Measurements from ENCODE around the gene TLE1. TPM values are rescaled to one million over a fixed set of nuclear protein-coding genes. Genes with fewer than 3 reads are reported as not detected.

TLE1 gene
- total and polyA plus RNA-seq, 10 of the 15 experiments (the other 5 are each of a cell fraction or from before 2014, with no cell fraction given): 0.04 to 0.23 (median 0.10) TPM; not detected in 6

DNA sequence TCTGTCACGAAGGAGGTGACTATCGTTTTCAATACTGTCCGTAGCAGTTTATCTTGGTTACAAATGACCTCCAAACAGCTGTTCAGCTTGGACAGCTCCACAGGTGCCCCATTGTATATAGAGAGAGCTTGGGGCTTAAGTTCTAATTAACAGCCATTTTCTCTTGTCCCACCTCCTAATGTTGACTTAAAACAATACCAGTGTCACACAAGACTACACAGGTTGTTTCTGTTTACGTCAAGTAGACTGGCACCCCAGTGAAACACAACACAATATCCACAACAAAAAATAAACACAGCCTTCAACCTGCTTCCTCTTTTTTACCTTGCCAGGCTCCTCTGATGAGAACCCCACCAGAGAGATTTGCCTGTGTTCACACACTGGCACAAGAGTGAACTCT, 39.8 kb upstream of the TLE1 start:
- DNase-seq (ENCODE audit: low read depth, low spot score) (peak; percentile 41), FAIRE-seq (no peak), ATAC-seq (peak; percentile 59; the same call in 2 of the 3 replicates)
- intact Hi-C loops (cut with micrococcal nuclease; ENCODE audit: unreplicated experiment): no loop called here
- Histone ChIP-seq H3K4me1 (ENCODE audit: control insufficient read depth, insufficient read depth, low read length) (no peaks in the 10 kb centered on the region), H3K9ac (ENCODE audit: control insufficient read depth, insufficient read depth, low read length) (no peak overlapping the region), H2AFZ (ENCODE audit: control insufficient read depth, low read depth, low read length) (no peak overlapping the region), H3K4me3 (no peak overlapping the region), H3K27me3 (replicated peaks in 1 of 2; ENCODE audit: control insufficient read depth in 2 of 2, insufficient read depth in 2 of 2, low read length in 1 of 2) (no peaks in the 10 kb centered on the region), H3K79me2 (ENCODE audit: control insufficient read depth, insufficient read depth, low read length) (no peaks in the 10 kb centered on the region), H3K4me2 (ENCODE audit: control insufficient read depth, insufficient read depth) (peak overlapping the region; percentile 77; the same call in 1 of the 2 replicates), H3K9me3 (replicated peaks; ENCODE audit: control insufficient read depth, insufficient read depth, low read length) (no peaks in the 10 kb centered on the region), H4K20me1 (ENCODE audit: control insufficient read depth, insufficient read depth) (no peaks in the 10 kb centered on the region), H3K36me3 (ENCODE audit: control insufficient read depth in 2 of 2, insufficient read depth in 2 of 2, low read length in 1 of 2) (no peaks in the 10 kb centered on the region), H3K27ac (ENCODE audit: control insufficient read depth, insufficient read depth) (no peak overlapping the region)
- no TSS peak for BruUV-seq (replicated peaks)
- TF ChIP-seq USF1 (IDR thresholded peaks at IDR 0.05; ENCODE audit: borderline replicate concordance, extremely low read length, insufficient read depth, low read depth, low read length) (no peak), SPI1 (IDR thresholded peaks at IDR 0.05; ENCODE audit: borderline replicate concordance, insufficient read depth, low read depth, low read length) (peak; percentile 37; the same call in 1 of the 2 replicates)
- TF ChIP-seq, protein P1, sequence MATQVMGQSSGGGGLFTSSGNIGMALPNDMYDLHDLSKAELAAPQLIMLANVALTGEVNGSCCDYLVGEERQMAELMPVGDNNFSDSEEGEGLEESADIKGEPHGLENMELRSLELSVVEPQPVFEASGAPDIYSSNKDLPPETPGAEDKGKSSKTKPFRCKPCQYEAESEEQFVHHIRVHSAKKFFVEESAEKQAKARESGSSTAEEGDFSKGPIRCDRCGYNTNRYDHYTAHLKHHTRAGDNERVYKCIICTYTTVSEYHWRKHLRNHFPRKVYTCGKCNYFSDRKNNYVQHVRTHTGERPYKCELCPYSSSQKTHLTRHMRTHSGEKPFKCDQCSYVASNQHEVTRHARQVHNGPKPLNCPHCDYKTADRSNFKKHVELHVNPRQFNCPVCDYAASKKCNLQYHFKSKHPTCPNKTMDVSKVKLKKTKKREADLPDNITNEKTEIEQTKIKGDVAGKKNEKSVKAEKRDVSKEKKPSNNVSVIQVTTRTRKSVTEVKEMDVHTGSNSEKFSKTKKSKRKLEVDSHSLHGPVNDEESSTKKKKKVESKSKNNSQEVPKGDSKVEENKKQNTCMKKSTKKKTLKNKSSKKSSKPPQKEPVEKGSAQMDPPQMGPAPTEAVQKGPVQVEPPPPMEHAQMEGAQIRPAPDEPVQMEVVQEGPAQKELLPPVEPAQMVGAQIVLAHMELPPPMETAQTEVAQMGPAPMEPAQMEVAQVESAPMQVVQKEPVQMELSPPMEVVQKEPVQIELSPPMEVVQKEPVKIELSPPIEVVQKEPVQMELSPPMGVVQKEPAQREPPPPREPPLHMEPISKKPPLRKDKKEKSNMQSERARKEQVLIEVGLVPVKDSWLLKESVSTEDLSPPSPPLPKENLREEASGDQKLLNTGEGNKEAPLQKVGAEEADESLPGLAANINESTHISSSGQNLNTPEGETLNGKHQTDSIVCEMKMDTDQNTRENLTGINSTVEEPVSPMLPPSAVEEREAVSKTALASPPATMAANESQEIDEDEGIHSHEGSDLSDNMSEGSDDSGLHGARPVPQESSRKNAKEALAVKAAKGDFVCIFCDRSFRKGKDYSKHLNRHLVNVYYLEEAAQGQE (IDR thresholded peaks at IDR 0.05; ENCODE audit: low read depth, low read length): peak; percentile 36; the same call in 1 of the 2 replicates
- WGBS (ENCODE audit: insufficient coverage, insufficient replicate concordance, low lambda C conversion rate, missing lambda C conversion rate): 4% methylated on average over 4 of the region's 4 CpGs
- ChIA-PET RAD21 (ENCODE audit: unreplicated experiment) (no interaction called here), SMC1A (ENCODE audit: uncharacterized antibody, unreplicated experiment) (no interaction called here), CTCF (no interaction called here), POLR2A (no interaction called here)
- in situ Hi-C loops (cut with MboI): no loop called here

Measured in GM12878 (cell line).